SK-N-SH treated with all-trans-retinoic acid at 6 μM for 48 hours (cell line): Measurements from ENCODE around the gene CLECL1.

Experiments
- PPARA ChIP-seq: fragments of 250-450 bp; sonication (Bioruptor Pico); IDR thresholded peaks from 2 replicates; pipeline ENCODE4 v1.5.0; 2020; ENCODE audit warnings: mild to moderate bottlenecking, borderline replicate concordance
- TCF4 ChIP-seq: fragments of 250-450 bp; sonication (Bioruptor Pico); IDR thresholded peaks from 2 replicates; pipeline ENCODE4 v1.8.0; 2021; ENCODE audit warnings: mild to moderate bottlenecking, moderate library complexity, borderline replicate concordance
- TSHZ2 ChIP-seq: fragments of 250-450 bp; sonication (Bioruptor Pico); IDR thresholded peaks from 2 replicates; pipeline ENCODE4 v1.5.0; 2020; ENCODE audit warnings: mild to moderate bottlenecking, moderate library complexity

GRCh38 chr12:9694241-9694640 lies 38.7 kb downstream of the CLECL1 start:
- TF ChIP-seq TCF4 (no peak), TSHZ2 (CRISPR knock-in tag) (no peak), PPARA (CRISPR knock-in tag) (no peak)
